ENCODE measurements around the gene GTF3C5.
"Not testable (repeated sequence)": the region's sequence is repeated elsewhere in the genome, so short reads cannot be mapped to it uniquely, and the experiment has no call there.

The GTF3C5 gene

DNA sequence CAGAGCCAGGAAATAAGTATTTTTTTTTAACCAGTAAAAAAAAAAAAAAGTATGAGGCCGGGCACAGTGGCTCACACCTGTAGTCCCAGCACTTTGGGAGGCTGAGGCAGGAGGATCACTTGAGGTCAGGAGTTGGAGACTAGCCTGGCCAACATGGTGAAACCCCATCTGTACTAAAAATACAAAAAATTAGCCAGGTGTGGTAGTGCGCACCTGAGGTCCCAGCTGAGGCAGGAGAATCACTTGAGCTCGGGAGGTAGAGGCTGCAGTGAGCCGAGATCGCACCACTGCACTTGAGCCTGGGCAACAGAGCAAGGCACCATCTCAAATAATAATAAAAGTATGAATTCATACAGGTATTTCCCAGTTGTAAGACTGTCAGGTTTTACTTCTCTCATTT, 41.4 kb downstream of the GTF3C5 start:
- DNase-seq = not testable (repeated sequence)

DNA sequence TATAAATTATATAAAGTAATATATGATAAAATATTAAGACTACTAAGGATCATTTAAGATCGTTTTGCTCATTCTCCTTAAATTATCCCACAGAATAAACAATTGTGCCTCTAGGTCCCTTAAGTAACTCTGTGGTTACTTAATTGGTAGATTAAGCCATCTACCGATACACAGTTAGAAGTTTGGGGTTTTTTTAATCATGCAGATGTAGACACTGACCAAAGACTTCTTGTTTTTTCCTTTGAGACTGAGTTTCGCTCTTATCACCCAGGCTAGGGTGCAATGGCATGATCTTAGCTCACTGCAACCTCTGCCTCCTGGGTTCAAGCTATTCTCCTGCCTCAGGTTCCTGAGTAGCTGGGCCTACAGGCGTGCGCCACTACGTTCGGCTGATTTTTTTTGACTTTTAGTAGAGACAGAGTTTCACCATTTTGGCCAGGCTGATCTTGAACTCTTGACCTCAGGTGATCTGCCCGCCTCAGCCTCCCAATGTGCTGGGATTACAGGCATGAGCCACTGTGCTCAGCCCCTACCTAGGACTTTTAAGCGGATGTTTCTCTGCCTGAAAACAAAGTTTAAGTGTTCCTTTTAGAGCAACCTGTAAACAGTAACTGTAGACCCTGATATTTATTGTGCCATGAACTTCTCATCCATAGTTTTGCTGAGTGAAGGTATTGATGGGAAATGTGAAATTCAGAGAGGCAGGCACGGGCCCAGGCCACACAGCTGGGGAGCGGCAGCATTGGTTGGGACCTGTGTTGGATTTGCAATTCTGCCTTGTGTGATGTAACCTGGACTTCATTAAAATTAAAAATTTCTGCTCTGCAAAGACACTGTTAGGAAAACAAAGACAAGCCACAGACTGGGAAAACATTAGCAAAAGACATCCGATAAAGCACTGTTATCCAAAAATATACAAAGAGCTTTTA, 42.6 kb downstream of the GTF3C5 start:
- DNase-seq = no peak

DNA sequence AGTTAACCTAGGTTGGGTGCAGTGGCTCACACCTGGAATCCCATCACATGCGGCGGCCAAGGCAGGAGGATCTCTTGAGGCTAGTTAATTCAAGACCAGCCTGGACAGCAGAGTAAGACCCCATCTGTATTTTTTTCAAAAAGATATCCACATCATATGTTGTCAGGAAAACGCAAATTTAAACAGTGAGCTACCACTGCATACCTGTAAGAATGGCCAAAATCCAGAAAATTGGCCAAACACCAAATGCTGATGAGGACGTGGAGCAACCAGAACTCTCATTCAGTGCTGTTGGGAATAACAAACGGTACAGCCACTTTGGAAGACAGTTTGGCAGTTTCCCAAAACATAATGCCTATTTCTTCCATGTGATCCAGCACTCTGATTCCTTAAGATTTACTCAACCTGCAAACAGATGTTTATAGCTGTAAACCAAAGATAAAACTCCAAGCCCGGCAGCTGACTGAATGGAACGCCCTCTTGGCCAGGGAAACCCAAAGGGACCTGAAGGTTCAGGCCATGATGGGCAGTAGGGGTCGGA, 43.4 kb downstream of the GTF3C5 start:
- DNase-seq = no peak

GRCh38 chr9:133075925-133076630, 45.3 kb downstream of the GTF3C5 start:
- DNase-seq = no peak

DNA sequence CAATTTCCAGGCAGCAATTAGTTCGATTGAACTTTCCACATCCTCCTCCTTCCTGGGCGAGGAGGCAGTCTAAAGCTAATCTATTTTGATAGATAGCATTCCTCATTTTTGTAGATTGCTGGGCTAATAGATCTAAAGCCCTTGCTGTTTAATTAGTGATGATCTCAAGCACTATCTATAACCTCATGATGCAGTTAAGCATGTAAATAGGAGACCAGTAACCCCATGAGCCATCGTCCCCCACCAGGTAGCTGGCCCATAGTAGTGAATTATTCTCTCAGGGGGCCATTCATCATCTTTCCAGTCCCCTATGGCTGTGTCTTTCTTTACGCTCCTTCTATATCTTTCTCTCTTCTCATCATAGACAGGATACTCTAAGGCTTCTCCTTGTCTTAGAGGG, 45.9 kb downstream of the GTF3C5 start:
- no peak for DNase-seq

GRCh38 chr9:133078486-133078885, 47.7 kb downstream of the GTF3C5 start:
- no peak for DNase-seq

- no peak for DNase-seq
Observed at GRCh38 chr9:133080161-133080560, 49.4 kb downstream of the GTF3C5 start.

DNA sequence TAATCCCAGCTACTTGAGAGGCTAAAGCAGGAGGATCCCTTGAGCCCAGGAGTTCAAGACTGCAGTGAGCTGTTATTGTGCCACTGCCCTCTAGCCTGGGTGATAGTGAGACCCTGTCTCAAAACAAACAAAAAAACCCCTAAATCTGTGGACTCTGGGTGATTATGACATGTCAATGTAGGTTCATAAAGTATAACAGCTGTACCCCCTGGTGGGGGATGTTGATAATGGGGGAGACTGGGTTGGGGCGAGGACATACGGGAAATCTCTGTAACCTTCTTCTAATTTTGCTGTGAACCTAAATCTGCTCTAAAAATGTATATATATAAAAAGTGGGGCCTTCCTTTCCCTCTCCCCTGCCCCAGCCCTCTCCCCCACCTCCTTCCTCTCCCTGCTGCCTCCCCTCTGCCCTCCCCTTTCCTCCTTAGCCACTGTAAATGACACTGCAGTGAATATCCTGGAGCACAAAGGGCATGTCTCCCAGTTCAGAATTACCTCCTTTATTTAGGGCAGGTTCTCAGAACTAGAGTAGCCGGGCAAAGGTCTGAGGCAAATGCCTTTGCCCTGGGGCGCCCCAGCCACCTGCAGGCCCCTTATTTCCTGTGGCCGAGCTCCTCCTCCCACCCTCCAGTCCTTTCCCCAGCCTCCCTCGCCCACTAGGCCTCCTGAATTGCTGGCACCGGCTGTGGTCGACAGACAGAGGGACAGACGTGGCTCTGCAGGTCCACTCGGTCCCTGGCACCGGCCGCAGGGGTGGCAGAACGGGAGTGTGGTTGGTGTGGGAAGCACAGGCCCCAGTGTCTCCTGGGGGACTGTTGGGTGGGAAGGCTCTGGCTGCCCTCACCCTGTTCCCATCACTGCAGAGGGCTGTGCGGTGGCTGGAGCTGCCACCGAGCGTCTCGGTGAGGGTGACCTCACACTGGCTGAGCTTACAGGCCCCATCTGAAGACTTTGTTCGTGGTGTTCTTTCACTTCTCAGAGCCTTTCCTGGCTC, 50.3 kb downstream of the GTF3C5 start:
- not testable (repeated sequence) for DNase-seq

DNA sequence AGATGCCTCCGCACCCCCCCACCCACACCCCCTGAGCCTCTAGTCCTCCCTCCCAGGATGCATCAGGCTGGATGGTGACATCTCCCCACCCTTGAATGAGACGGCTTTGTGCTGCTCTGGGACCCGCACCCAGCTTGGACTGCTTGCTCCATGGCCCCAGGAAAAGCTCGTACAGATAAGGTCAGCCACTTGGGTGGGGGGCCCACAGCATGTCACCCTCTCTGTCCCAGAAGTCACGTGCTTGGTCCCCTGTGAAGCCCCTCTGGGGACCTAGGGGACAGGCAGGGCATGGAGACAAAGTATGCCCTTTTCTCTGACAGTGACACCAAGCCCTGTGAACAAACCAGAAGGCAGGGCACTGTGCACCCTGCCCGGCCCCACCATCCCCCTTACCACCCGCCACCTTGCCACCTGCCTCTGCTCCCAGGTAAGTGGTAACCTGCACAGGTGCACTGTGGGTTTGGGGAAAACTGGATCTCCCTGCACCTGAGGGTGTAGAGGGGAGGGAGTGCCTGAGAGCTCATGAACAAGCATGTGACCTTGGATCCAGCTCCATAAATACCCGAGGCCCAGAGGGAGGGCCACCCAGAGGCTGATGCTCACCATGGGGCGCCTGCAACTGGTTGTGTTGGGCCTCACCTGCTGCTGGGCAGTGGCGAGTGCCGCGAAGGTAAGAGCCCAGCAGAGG, 51.3 kb downstream of the GTF3C5 start:
- DNase-seq = not testable (repeated sequence)

GRCh38 chr9:133083688-133084087, 52.9 kb downstream of the GTF3C5 start:
- not testable (repeated sequence) for DNase-seq

DNA sequence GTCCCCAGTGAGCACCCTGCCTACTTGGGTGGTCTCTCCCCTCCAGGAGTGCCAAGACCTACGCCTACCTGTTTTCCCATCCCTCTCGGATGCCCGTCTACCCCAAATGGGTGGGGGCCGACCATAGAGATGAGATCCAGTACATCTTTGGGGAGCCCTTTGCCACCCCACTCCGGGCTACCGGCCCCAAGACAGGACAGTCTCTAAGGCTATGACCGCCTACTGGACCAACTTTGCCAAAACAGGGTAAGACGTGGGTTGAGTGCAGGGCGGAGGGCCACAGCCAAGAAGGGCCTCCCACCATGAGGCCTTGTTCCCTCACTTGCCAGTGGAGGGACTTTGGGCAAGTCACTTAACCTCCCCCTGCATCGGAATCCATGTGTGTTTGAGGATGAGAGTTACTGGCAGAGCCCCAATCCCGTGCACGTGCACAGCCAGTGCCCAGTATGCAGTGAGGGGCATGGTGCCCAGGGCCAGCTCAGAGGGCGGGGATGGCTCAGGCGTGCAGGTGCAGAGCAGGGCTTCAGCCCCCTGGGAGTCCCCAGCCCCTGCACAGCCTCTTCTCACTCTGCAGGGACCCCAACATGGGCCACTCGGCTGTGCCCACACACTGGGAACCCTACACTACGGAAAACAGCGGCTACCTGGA, 55.5 kb downstream of the GTF3C5 start:
- not testable (repeated sequence) for DNase-seq

DNA sequence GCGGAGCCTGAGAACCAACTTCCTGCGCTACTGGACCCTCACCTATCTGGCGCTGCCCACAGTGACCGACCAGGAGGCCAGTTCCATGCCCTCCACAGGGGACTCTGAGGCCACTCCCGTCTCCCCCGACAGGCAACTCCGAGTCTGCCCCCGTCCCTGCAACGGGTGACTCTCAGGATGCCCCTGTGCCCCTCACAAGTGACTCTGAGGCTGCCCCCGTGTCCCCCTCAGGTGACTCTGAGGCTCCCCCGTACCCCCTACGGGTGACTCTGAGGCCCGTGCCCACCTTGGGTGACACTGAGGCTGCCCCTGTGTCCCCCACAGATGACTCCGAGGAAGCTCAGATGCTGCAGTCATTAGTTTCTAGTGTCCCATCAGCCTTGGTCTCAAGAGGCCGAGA, 56.1 kb downstream of the GTF3C5 start:
- DNase-seq = no peak

DNA sequence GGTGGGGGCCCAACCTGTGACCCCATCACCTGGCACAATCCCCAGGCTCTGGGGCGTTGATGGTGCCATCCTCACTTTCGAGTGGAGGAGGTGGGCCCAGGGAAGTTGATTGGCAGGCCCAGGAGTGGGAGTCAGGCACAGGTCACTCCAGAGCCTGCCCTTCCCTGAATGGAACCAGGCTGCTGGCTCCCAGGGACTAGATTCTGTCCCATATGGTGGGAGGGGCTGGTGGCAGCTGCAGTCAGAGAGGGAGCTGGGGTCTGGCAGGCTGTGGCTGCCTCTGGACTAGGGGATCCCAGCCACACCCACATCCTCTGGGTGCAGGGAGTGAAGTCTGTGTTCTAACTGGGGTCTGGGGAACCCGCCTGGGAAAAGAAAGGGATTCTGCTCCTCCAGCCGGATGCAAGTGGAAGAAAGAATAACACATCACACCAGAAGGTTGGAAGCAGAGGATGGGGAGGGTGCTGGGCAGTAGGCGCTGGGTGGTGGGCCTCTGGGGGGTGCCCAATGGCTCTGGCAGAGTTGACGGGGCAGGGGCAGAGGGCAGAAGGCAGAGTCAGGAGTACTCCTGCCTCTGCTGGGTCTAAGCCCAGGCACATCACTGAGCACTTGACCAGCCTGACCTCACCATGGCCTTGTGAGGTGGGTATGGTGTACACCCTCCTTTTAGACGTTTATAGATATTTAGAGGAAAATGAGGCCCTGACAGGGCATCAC, 56.8 kb downstream of the GTF3C5 start:
- no peak for DNase-seq

GRCh38 chr9:133088146-133088750, 57.5 kb downstream of the GTF3C5 start:
- DNase-seq = no peak

GRCh38 chr9:133088756-133089155, 58.0 kb downstream of the GTF3C5 start:
- no peak for DNase-seq

DNA sequence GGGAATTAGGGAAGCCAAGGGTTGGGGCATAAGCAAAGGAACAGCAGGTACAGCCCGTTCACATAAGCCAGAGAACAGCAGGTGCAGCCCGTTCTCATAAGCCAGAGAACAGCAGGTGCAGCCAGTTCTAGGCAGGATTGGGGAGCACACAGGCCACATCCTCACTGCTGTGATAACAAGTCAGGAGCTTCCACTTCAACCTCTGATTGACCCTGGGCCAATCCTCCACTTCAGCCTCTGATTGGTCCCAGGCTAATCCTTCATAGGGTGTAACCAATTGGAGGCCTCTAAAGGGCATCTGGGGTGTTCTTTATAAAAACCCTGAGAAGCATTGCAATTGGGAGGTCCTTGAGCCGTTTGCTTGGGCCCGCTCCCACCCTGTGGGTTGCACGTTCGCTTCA, 58.5 kb downstream of the GTF3C5 start:
- no peak for DNase-seq

- no peak for DNase-seq
Observed at GRCh38 chr9:133090187-133090586, 59.4 kb downstream of the GTF3C5 start.

DNA sequence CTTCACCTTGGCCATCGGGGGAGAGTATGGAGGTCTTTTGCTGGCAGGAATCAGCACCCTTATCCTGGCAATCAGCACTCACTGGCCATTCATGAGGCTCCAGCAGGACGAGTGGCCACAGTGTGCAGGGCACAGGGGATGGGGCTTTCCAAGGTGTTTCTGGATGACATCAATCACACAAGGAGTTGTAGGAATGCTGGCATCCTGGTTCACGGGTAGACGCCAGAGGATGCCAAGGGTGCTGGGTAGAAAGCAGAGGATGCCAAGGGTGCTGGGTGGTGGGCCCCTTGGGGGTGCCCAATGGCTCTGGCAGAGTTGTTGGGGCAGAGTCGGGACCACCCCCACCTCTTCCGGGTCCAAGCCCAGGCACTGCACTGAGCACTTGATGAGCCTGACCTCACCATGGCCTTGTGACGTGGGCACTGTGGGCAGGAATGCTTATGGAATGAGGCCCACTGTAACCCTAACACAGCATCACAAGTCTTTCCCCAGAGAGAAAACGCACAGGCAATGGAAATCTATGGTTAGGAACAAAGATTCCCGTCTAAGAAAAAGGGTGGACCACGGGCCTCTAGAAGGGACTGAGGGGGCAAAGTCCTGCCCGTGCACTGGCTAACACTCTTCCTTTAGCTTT, 60.1 kb downstream of the GTF3C5 start:
- no peak for DNase-seq

- DNase-seq = not testable (repeated sequence)
Observed at GRCh38 chr9:133094351-133094750, 63.6 kb downstream of the GTF3C5 start.
